K562 (cell line): ENCODE measurements around the gene SPDYE6. TPM values are rescaled to one million over a fixed set of nuclear protein-coding genes. Genes with fewer than 3 reads are reported as not detected.

Experiments used
- ATAC-seq: fragments of 200-7000 bp; cut with Tn5 transposase; 3 replicates; pipeline ENCODE4 v1.9.1; 2020; ENCODE audit warnings: moderate library complexity
- BruUV-seq: library from RNA; stranded (reverse); fragments of 400-500 nt; replicated peaks from 2 replicates; lab custom pipeline; 2021; lab: Mats Ljungman, UMichigan
- CTCF ChIA-PET: fragments of 300-600 bp; formaldehyde crosslinking; extraction: SDS; loops from one replicate; lab custom pipeline; 2021; ENCODE audit warnings: low intra/inter-chr PET ratio; lab: Yijun Ruan, JAX
- POLR2A ChIA-PET: fragments of 300-600, 350-650 bp; sonication (Branson Sonifier 250); formaldehyde crosslinking; extraction: SDS; loops from one replicate; lab custom pipeline; 2021; ENCODE audit warnings: antibody characterized with exemption, inconsistent platforms; lab: Yijun Ruan, JAX
- DNase-seq, 4 experiments: peaks; one replicate each; pipeline versions ENCODE4 v3.0.0 to v3.0.0-alpha.2; 2011 to 2018; ENCODE audit warnings: low spot score in 3 of 4, mixed read lengths in 3 of 4; ENCODE audit errors: extremely low read depth in 1 of 4
- FAIRE-seq: peaks from 2 replicates; lab custom pipeline; 2011; peaks lifted over from hg19 to GRCh38; lab: Jason Lieb, UNC
- H2AFZ ChIP-seq: 2 replicates; pipeline ENCODE4 v1.6.0; 2011; ENCODE audit warnings: low read depth, low read length, control low read depth, inconsistent platforms
- H3K27ac ChIP-seq: fragments of 200-600 bp; 3 replicates; pipeline ENCODE4 v1.8.0; 2011; ENCODE audit warnings: low read depth, mild to moderate bottlenecking, control low read depth, inconsistent platforms, low read length, moderate library complexity, mixed read lengths; ENCODE audit errors: extremely low read depth
- H3K27me3 ChIP-seq, 2 experiments: fragments of 300-600 bp in 1 of 2; 2 replicates in 1 of 2; 3 replicates in 1 of 2; pipeline versions ENCODE4 v1.6.0 to v1.8.0; 2011; ENCODE audit warnings: inconsistent platforms in 2 of 2, low read length in 2 of 2, mild to moderate bottlenecking in 1 of 2, mixed read lengths in 1 of 2, moderate library complexity in 1 of 2; ENCODE audit not compliant: control insufficient read depth in 2 of 2, insufficient read depth in 2 of 2
- H3K36me3 ChIP-seq: fragments of 300-600 bp; 3 replicates; pipeline ENCODE4 v1.8.0; 2011; ENCODE audit warnings: mild to moderate bottlenecking, low read length, inconsistent platforms; ENCODE audit not compliant: control insufficient read depth, insufficient read depth
- H3K4me1 ChIP-seq, 2 experiments: fragments of 200-600 bp in 1 of 2; replicated peaks in 1 of 2; 2 replicates in 1 of 2; 3 replicates in 1 of 2; pipeline versions ENCODE4 v1.5.1 to v1.8.0; 2011; ENCODE audit warnings: inconsistent platforms in 2 of 2, low read length in 2 of 2, mild to moderate bottlenecking in 1 of 2, mixed read lengths in 1 of 2, moderate library complexity in 1 of 2; ENCODE audit not compliant: control insufficient read depth in 2 of 2, insufficient read depth in 2 of 2
- H3K4me2 ChIP-seq: 2 replicates; pipeline ENCODE4 v1.6.1; 2011; ENCODE audit warnings: low read length, control low read depth, inconsistent platforms, mixed read lengths; ENCODE audit not compliant: insufficient read depth
- H3K4me3 ChIP-seq: fragments of 200-600 bp; sonication (generic), shearing (Covaris generic); 2 replicates; pipeline ENCODE4 v1.5.1; 2016; ENCODE audit warnings: control low read depth, inconsistent platforms
- H3K79me2 ChIP-seq: fragments of 200-600 bp; 3 replicates; pipeline ENCODE4 v1.8.0; 2011; ENCODE audit warnings: low read length, inconsistent platforms; ENCODE audit not compliant: control insufficient read depth, insufficient read depth
- H3K9ac ChIP-seq, 2 experiments: 2 replicates each; pipeline versions ENCODE4 v1.6.0 to v1.6.1; 2011; ENCODE audit warnings: low read depth in 2 of 2, low read length in 2 of 2, control low read depth in 1 of 2, inconsistent platforms in 1 of 2, mild to moderate bottlenecking in 1 of 2, mixed read lengths in 1 of 2; ENCODE audit not compliant: insufficient read depth in 1 of 2
- H3K9me1 ChIP-seq: one replicate; pipeline ENCODE4 v1.6.0; 2011; ENCODE audit warnings: inconsistent platforms, mild to moderate bottlenecking, low read length, moderate library complexity; ENCODE audit not compliant: control insufficient read depth, insufficient read depth
- H3K9me3 ChIP-seq: replicated peaks from 2 replicates; pipeline ENCODE4 v1.5.1; 2011; ENCODE audit warnings: low read depth, low read length, inconsistent platforms; ENCODE audit not compliant: control insufficient read depth, insufficient read depth
- H4K20me1 ChIP-seq: replicated peaks from 2 replicates; pipeline ENCODE4 v1.6.1; 2011; ENCODE audit warnings: low read length, inconsistent platforms, mixed read lengths; ENCODE audit not compliant: control insufficient read depth, insufficient read depth
- CREB1 ChIP-seq, 2 experiments: sonication (generic) in 1 of 2; formaldehyde crosslinking in 1 of 2; IDR thresholded peaks; 2 replicates each; pipeline versions ENCODE4 v1.6.1 to v1.8.0; 2012 to 2022; ENCODE audit warnings: inconsistent platforms in 1 of 2, mild to moderate bottlenecking in 1 of 2, missing genetic modification reagents in 1 of 2, moderate library complexity in 1 of 2
- CTCF ChIP-seq, 3 experiments: IDR thresholded peaks in 2 of 3; conservative IDR thresholded peaks in 1 of 3; 2 replicates each; pipeline ENCODE4 v1.5.1; 2011 to 2012; ENCODE audit warnings: low read length in 3 of 3, mild to moderate bottlenecking in 3 of 3, control low read depth in 2 of 3, improper control_type of control experiment in 1 of 3, inconsistent platforms in 1 of 3, low read depth in 1 of 3, mixed read lengths in 1 of 3, moderate library complexity in 1 of 3; ENCODE audit not compliant: insufficient read depth in 2 of 3
- CUX1 ChIP-seq: fragments of 200-800 bp; sonication (Bioruptor generic); IDR thresholded peaks from 2 replicates; pipeline ENCODE4 v1.6.1; 2016; ENCODE audit warnings: missing genetic modification characterization, missing compliant biosample characterization
- CXXC5 ChIP-seq: fragments of 250-450 bp; sonication (Bioruptor Pico); IDR thresholded peaks from 2 replicates; pipeline ENCODE4 v1.8.0; 2022; ENCODE audit warnings: inconsistent platforms, mild to moderate bottlenecking, moderate library complexity
- DIDO1 ChIP-seq: fragments of 450-650 bp; IDR thresholded peaks from 2 replicates; pipeline ENCODE4 v1.6.1; 2016; ENCODE audit warnings: low read depth, missing biosample characterization, missing genetic modification characterization
- HMBOX1 ChIP-seq: sonication (generic); IDR thresholded peaks from 2 replicates; pipeline ENCODE4 v1.6.1; 2016
- PHF8 ChIP-seq: fragments of 200-600 bp; sonication (generic); IDR thresholded peaks from 2 replicates; pipeline ENCODE4 v1.6.1; 2012; ENCODE audit warnings: mixed run types, mild to moderate bottlenecking, inconsistent platforms, low read length, moderate library complexity, borderline replicate concordance
- RAD21 ChIP-seq, 2 experiments: fragments of 250-450 bp in 1 of 2; fragments of 450-650 bp in 1 of 2; sonication (Bioruptor Pico) in 1 of 2; formaldehyde crosslinking in 1 of 2; IDR thresholded peaks in 1 of 2; conservative IDR thresholded peaks in 1 of 2; 2 replicates each; pipeline versions ENCODE4 v1.4.0 to v1.8.0; 2020 to 2022; ENCODE audit warnings: mild to moderate bottlenecking in 2 of 2, moderate library complexity in 1 of 2
- ZBTB7A ChIP-seq: IDR thresholded peaks from 2 replicates; pipeline ENCODE4 v1.6.1; 2011; ENCODE audit warnings: low read depth, mild to moderate bottlenecking, low read length, moderate library complexity, borderline replicate concordance; ENCODE audit not compliant: control insufficient read depth
- ZC3H4 ChIP-seq: sonication (generic); formaldehyde crosslinking; IDR thresholded peaks from 2 replicates; pipeline ENCODE4 v1.9.0; 2021; ENCODE audit warnings: missing genetic modification reagents, borderline replicate concordance
- WGBS: fragments of 100-300 bp; shearing (Covaris generic); methylation state at CpG from one replicate; pipeline ENCODE4 v1.1.6; 2016; ENCODE audit warnings: low coverage, mixed read lengths; ENCODE audit not compliant: insufficient coverage; ENCODE audit errors: missing lambda C conversion rate; 5-methylcytosine and 5-hydroxymethylcytosine counted together
- in situ Hi-C: fragments of 300-500 bp; cut with MboI; formaldehyde crosslinking; loops from 4 replicates; pipeline ENCODE4 v1.15.0; 2018; ENCODE audit warnings: inconsistent platforms, mixed read lengths
- intact Hi-C: fragments of 100-400 bp; cut with micrococcal nuclease; formaldehyde crosslinking; loops from 2 replicates; pipeline ENCODE4 v1.14.2; 2022
- polyA plus RNA-seq, 8 experiments: library from polyadenylated mRNA; depleted of rRNA in 4 of 8; stranded (reverse) in 5 of 8; unstranded in 3 of 8; fragments of >200 nt; fragmentation: Nextera tagmentation in 2 of 8; fragmentation: Illumina TruSeq in 1 of 8; extraction: Ambion mirVana in 2 of 8; extraction: Trizol in 1 of 8; gene quantifications; 2 replicates each; pipeline versions ENCODE4 v1.2.1 to v1.2.3, GENCODE V29; 2011 to 2014; ENCODE audit warnings: inconsistent platforms in 1 of 8, missing spikeins in 1 of 8
- total RNA-seq, 7 experiments: library from RNA; depleted of rRNA in 6 of 7; stranded (reverse); fragments of >200 nt in 6 of 7; fragmentation: Illumina TruSeq in 2 of 7; extraction: Trizol in 2 of 7; gene quantifications; 2 replicates each; pipeline versions ENCODE4 v1.2.1 to v1.2.3, GENCODE V29; 2011 to 2021; ENCODE audit warnings: low replicate concordance in 1 of 7

Gene SPDYE6
- total and polyA plus RNA-seq, 9 of the 15 experiments (the other 6 are each of a cell fraction or from before 2014, with no cell fraction given), result 0.24 to 0.35 TPM; not detected in 7

- H3K4me3 ChIP-seq, result no peak overlapping the region
- peak; percentile 44 to 85 (median 70) for DNase-seq
- H2AFZ ChIP-seq, result no peak overlapping the region
- H3K9me3 ChIP-seq, result no peaks in the 10 kb centered on the region
- no peak overlapping the region for H3K4me2 ChIP-seq
- BruUV-seq, result no TSS peak
- H3K79me2 ChIP-seq, result no peaks in the 10 kb centered on the region
- ATAC-seq, result peak; percentile 65
- ChIA-PET POLR2A (no interaction called here), CTCF (no interaction called here)
- H3K9ac ChIP-seq, result peak overlapping the region in 1 of 2 experiments; percentile 55; a peak in 1 of 4 replicates
- WGBS, result 7% methylated on average over 57 of the region's 73 CpGs
- FAIRE-seq, result no peak
- no peak overlapping the region for H3K27ac ChIP-seq
- no peaks in the 10 kb centered on the region for H3K9me1 ChIP-seq
- intact Hi-C loops (loop anchor here (5.0 kb wide), 1 partner anchor 71 kb away; no protein-coding TSS in a partner anchor), in situ Hi-C loops (loop anchor here (5.0 to 25.0 kb wide), 2 partner anchors 34 to 341 kb away; partner anchors contain the start of genes POLR2J2, SH2B2 and SPDYE2B)
- H3K27me3 ChIP-seq, result peaks cover 47 to 79% of the 10 kb centered on the region in 2 experiments
- H3K4me1 ChIP-seq, result peaks cover 0 to 28% of the 10 kb centered on the region in 2 experiments; a peak in 3 of 5 replicates
- H3K36me3 ChIP-seq, result no peaks in the 10 kb centered on the region
- 0 out of 2 replicates have a peak, but pooled peaks cover 10% of the 10 kb centered on the region for H4K20me1 ChIP-seq
- TF ChIP-seq CUX1 (CRISPR knock-in tag), result no peak
- TF ChIP-seq PHF8, result no peak
- TF ChIP-seq DIDO1 (tag), result no peak
- TF ChIP-seq ZBTB7A, result peak; percentile 58; the same call in 1 of the 2 replicates
- peak in 1 of 2 experiments; percentile 6; a peak in 1 of 4 replicates for TF ChIP-seq RAD21 (CRISPR knock-in tag; conservative IDR thresholded peaks at IDR 0.05 in 1 of 2, IDR thresholded peaks at IDR 0.05 in 1 of 2)
- peak; percentile 45; the same call in 1 of the 2 replicates for TF ChIP-seq CXXC5 (CRISPR knock-in tag)
- no peak for TF ChIP-seq ZC3H4 (CRISPR knock-in tag)
- TF ChIP-seq CTCF (IDR thresholded peaks at IDR 0.05 in 2 of 3, conservative IDR thresholded peaks at IDR 0.05 in 1 of 3; ENCODE audit: insufficient read depth in 2 of 3, low read depth in 1 of 3, low read length in 3 of 3), result peak in 1 of 3 experiments; percentile 49; a peak in 1 of 6 replicates
- TF ChIP-seq CREB1 (IDR thresholded peaks at IDR 0.05), result 0 out of 2 replicates have a peak, but pooled peaks have one; percentile 27
- no peak for TF ChIP-seq CREB1 (CRISPR knock-in tag; IDR thresholded peaks at IDR 0.05)
- no peak for TF ChIP-seq HMBOX1
Observed at GRCh38 chr7:102321351-102322201, 34.7 kb downstream of the SPDYE6 start.
